Measurements from ENCODE around the gene SCMH1.

Gene SCMH1

DNA sequence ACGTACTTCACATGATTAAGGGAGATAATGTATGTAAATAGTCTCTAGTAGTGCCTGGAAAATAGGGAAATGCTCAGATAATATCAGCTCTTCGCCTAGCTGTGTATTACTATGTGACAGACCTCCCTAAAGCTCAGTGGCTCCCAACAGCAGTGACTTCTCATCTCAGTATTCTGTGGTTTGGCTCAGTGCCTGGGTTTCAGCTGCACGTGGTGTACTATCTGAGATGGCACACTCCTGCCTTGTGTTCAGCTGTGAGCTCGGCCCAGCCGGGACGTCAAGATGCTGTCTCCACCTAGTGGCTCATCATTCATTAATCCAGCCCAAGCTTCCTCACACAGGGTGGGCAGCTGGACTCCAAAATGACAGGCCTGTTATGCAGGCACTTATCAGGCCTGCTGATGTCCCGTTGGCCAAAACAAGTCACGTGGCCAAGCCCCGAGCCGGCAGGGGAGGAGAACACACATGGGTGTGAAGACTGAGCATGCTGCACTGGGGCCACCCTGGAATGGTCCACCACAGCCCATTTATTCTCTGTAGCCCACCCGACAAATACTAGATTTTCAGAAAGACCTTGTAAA, 238.4 kb downstream of the SCMH1 start (continued):
- TF ChIP-seq ZNF658 (tag by site-specific recombination; IDR thresholded peaks at IDR 0.05) (no peak), FEZF1 (tag by site-specific recombination; IDR thresholded peaks at IDR 0.05) (peak; percentile 40; the same call in 1 of the 2 replicates), ZNF426 (tag by site-specific recombination; IDR thresholded peaks at IDR 0.05) (no peak), ZFP69B (tag by site-specific recombination; IDR thresholded peaks at IDR 0.05) (0 out of 2 replicates have a peak, but pooled peaks have one; percentile 30), PRDM1 (tag by site-specific recombination; IDR thresholded peaks at IDR 0.05) (no peak), ZSCAN16 (tag by site-specific recombination; IDR thresholded peaks at IDR 0.05) (no peak), ZNF391 (tag by site-specific recombination; IDR thresholded peaks at IDR 0.05; ENCODE audit: borderline replicate concordance, low read depth) (no peak), HIC1 (tag by site-specific recombination; IDR thresholded peaks at IDR 0.05) (no peak), KLF1 (tag by site-specific recombination; IDR thresholded peaks at IDR 0.05) (0 out of 2 replicates have a peak, but pooled peaks have one; percentile 12), ZNF747 (tag by site-specific recombination; IDR thresholded peaks at IDR 0.05) (no peak), ZNF629 (tag by site-specific recombination; IDR thresholded peaks at IDR 0.05) (peak; percentile 60), ZNF157 (tag by site-specific recombination; IDR thresholded peaks at IDR 0.05) (no peak), ZNF624 (tag by site-specific recombination; IDR thresholded peaks at IDR 0.05) (no peak), ZNF132 (tag by site-specific recombination; IDR thresholded peaks at IDR 0.05; ENCODE audit: borderline replicate concordance) (no peak), ZXDB (tag by site-specific recombination; IDR thresholded peaks at IDR 0.05) (peak; percentile 74), ZIC2 (tag by site-specific recombination; IDR thresholded peaks at IDR 0.05) (peak; percentile 86), ZNF350 (tag by site-specific recombination; IDR thresholded peaks at IDR 0.05) (no peak), SCRT1 (tag by site-specific recombination; IDR thresholded peaks at IDR 0.05; ENCODE audit: borderline replicate concordance) (no peak), ZNF133 (tag by site-specific recombination; IDR thresholded peaks at IDR 0.05) (no peak), ZNF146 (tag by site-specific recombination; IDR thresholded peaks at IDR 0.05) (no peak), ZBTB1 (tag by site-specific recombination; IDR thresholded peaks at IDR 0.05) (0 out of 2 replicates have a peak, but pooled peaks have one; percentile 16), ZNF692 (tag by site-specific recombination; IDR thresholded peaks at IDR 0.05) (peak; percentile 83), ZNF704 (tag by site-specific recombination; IDR thresholded peaks at IDR 0.05) (no peak), ZFP41 (tag by site-specific recombination; IDR thresholded peaks at IDR 0.05; ENCODE audit: borderline replicate concordance) (no peak), SP2 (tag by site-specific recombination; IDR thresholded peaks at IDR 0.05) (no peak), ZNF621 (tag by site-specific recombination; IDR thresholded peaks at IDR 0.05) (no peak), GLI4 (tag by site-specific recombination; IDR thresholded peaks at IDR 0.05) (no peak), KLF8 (tag by site-specific recombination; IDR thresholded peaks at IDR 0.05) (no peak)
- TF ChIP-seq, protein P1, sequence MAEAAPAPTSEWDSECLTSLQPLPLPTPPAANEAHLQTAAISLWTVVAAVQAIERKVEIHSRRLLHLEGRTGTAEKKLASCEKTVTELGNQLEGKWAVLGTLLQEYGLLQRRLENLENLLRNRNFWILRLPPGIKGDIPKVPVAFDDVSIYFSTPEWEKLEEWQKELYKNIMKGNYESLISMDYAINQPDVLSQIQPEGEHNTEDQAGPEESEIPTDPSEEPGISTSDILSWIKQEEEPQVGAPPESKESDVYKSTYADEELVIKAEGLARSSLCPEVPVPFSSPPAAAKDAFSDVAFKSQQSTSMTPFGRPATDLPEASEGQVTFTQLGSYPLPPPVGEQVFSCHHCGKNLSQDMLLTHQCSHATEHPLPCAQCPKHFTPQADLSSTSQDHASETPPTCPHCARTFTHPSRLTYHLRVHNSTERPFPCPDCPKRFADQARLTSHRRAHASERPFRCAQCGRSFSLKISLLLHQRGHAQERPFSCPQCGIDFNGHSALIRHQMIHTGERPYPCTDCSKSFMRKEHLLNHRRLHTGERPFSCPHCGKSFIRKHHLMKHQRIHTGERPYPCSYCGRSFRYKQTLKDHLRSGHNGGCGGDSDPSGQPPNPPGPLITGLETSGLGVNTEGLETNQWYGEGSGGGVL (tag by site-specific recombination; IDR thresholded peaks at IDR 0.05): no peak
- TF ChIP-seq, protein P2, sequence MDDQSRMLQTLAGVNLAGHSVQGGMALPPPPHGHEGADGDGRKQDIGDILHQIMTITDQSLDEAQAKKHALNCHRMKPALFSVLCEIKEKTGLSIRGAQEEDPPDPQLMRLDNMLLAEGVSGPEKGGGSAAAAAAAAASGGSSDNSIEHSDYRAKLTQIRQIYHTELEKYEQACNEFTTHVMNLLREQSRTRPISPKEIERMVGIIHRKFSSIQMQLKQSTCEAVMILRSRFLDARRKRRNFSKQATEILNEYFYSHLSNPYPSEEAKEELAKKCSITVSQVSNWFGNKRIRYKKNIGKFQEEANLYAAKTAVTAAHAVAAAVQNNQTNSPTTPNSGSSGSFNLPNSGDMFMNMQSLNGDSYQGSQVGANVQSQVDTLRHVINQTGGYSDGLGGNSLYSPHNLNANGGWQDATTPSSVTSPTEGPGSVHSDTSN (CRISPR knock-in tag; IDR thresholded peaks at IDR 0.05): no peak; the same call in 1 of the 2 replicates
- TF ChIP-seq, protein P3, sequence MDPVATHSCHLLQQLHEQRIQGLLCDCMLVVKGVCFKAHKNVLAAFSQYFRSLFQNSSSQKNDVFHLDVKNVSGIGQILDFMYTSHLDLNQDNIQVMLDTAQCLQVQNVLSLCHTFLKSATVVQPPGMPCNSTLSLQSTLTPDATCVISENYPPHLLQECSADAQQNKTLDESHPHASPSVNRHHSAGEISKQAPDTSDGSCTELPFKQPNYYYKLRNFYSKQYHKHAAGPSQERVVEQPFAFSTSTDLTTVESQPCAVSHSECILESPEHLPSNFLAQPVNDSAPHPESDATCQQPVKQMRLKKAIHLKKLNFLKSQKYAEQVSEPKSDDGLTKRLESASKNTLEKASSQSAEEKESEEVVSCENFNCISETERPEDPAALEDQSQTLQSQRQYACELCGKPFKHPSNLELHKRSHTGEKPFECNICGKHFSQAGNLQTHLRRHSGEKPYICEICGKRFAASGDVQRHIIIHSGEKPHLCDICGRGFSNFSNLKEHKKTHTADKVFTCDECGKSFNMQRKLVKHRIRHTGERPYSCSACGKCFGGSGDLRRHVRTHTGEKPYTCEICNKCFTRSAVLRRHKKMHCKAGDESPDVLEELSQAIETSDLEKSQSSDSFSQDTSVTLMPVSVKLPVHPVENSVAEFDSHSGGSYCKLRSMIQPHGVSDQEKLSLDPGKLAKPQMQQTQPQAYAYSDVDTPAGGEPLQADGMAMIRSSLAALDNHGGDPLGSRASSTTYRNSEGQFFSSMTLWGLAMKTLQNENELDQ (tag by site-specific recombination; IDR thresholded peaks at IDR 0.05; ENCODE audit: low read depth): no peak
